HepG2 (cell line): Measurements from ENCODE around the gene ZNF546. TPM values are rescaled to one million over a fixed set of nuclear protein-coding genes. Genes with fewer than 3 reads are reported as not detected.

Source experiments
- KMT2A ChIP-seq: sonication (generic); formaldehyde crosslinking; IDR thresholded peaks from 2 replicates; pipeline ENCODE4 v1.4.0; 2020; ENCODE audit warnings: missing genetic modification reagents
- NFATC3 ChIP-seq: sonication (generic); formaldehyde crosslinking; IDR thresholded peaks from 2 replicates; pipeline ENCODE4 v1.5.1; 2020; ENCODE audit warnings: mild to moderate bottlenecking, missing genetic modification reagents
- POGZ ChIP-seq: sonication (generic); formaldehyde crosslinking; IDR thresholded peaks from 2 replicates; pipeline ENCODE4 v1.4.0; 2020; ENCODE audit warnings: mild to moderate bottlenecking, missing genetic modification reagents
- POLR2A ChIP-seq, 2 experiments: IDR thresholded peaks; 2 replicates each; pipeline ENCODE4 v1.6.1; 2011; ENCODE audit warnings: low read depth in 2 of 2, low read length in 2 of 2, mild to moderate bottlenecking in 1 of 2, moderate library complexity in 1 of 2; ENCODE audit not compliant: insufficient read depth in 1 of 2
- SRSF9 ChIP-seq: fragments of 200-400 bp; formaldehyde crosslinking; IDR thresholded peaks from 2 replicates; pipeline ENCODE4 v1.6.1; 2018; ENCODE audit warnings: borderline replicate concordance, mild to moderate bottlenecking, low read depth, low read length; ENCODE audit not compliant: insufficient read depth, poor library complexity, severe bottlenecking
- SRY ChIP-seq: sonication (generic); formaldehyde crosslinking; IDR thresholded peaks from 2 replicates; pipeline ENCODE4 v1.8.0; 2022; ENCODE audit warnings: mild to moderate bottlenecking, missing genetic modification reagents
- STAG1 ChIP-seq: sonication (generic); formaldehyde crosslinking; IDR thresholded peaks from 2 replicates; pipeline ENCODE4 v1.4.0; 2020; ENCODE audit warnings: missing genetic modification reagents
- ZKSCAN8 ChIP-seq: IDR thresholded peaks from 2 replicates; pipeline ENCODE4 v1.6.1; 2016; ENCODE audit warnings: borderline replicate concordance, missing genetic modification reagents, missing compliant biosample characterization
- ZNF160 ChIP-seq: sonication (generic); formaldehyde crosslinking; IDR thresholded peaks from 2 replicates; pipeline ENCODE4 v1.8.0; 2022; ENCODE audit warnings: mild to moderate bottlenecking, inconsistent platforms, missing genetic modification reagents
- ZNF20 ChIP-seq: sonication (generic); formaldehyde crosslinking; IDR thresholded peaks from 2 replicates; pipeline ENCODE4 v1.4.0; 2020; ENCODE audit warnings: mild to moderate bottlenecking, moderate library complexity, missing genetic modification reagents
- ZNF256 ChIP-seq: sonication (generic); formaldehyde crosslinking; conservative IDR thresholded peaks from 2 replicates; pipeline ENCODE4 v1.4.0; 2020; ENCODE audit warnings: missing genetic modification reagents
- ZNF331 ChIP-seq: sonication (generic); formaldehyde crosslinking; IDR thresholded peaks from 2 replicates; pipeline ENCODE4 v1.4.0; 2020; ENCODE audit warnings: missing genetic modification reagents
- polyA plus RNA-seq, 8 experiments: library from polyadenylated mRNA; depleted of rRNA in 3 of 8; stranded (reverse) in 7 of 8; unstranded in 1 of 8; fragments of >200 nt; fragmentation: Illumina TruSeq in 4 of 8; extraction: Trizol in 4 of 8; gene quantifications; 2 replicates each; pipeline versions ENCODE4 v1.2.1 to v1.2.3, GENCODE V29; 2011 to 2016; ENCODE audit warnings: low read depth in 4 of 8, missing spikeins in 1 of 8, mixed read lengths in 1 of 8; ENCODE audit not compliant: insufficient read depth in 1 of 8
- total RNA-seq, 5 experiments: library from RNA; depleted of rRNA; stranded (reverse); fragments of >200 nt; fragmentation: Illumina TruSeq; extraction: Trizol; gene quantifications; 2 replicates each; pipeline ENCODE4 v1.2.3, GENCODE V29; 2016; ENCODE audit warnings: low read depth in 1 of 5
- TF ChIP-seq, protein P1 (sequence below): sonication (generic); formaldehyde crosslinking; IDR thresholded peaks from 2 replicates; pipeline ENCODE4 v1.9.0; 2021; ENCODE audit warnings: missing genetic modification reagents, borderline replicate concordance
- TF ChIP-seq, protein P2 (sequence below): sonication (generic); formaldehyde crosslinking; IDR thresholded peaks from 2 replicates; pipeline ENCODE4 v1.9.0; 2021; ENCODE audit warnings: missing genetic modification reagents, mild to moderate bottlenecking, borderline replicate concordance
- TF ChIP-seq, protein P3 (sequence below): sonication (generic); formaldehyde crosslinking; IDR thresholded peaks from 2 replicates; pipeline ENCODE4 v1.4.0; 2020; ENCODE audit warnings: missing genetic modification reagents
- TF ChIP-seq, protein P4 (sequence below): sonication (generic); formaldehyde crosslinking; IDR thresholded peaks from 2 replicates; pipeline ENCODE4 v1.9.0; 2022; ENCODE audit warnings: missing genetic modification reagents, mild to moderate bottlenecking, borderline replicate concordance
- TF ChIP-seq, protein P5 (sequence below): sonication (generic); formaldehyde crosslinking; IDR thresholded peaks from 2 replicates; pipeline ENCODE4 v1.4.0; 2020; ENCODE audit warnings: missing genetic modification reagents

The ZNF546 gene
- total and polyA plus RNA-seq, 2 of the 13 experiments (the other 11 are each of a cell fraction or from before 2014, with no cell fraction given) = 2.2 to 4.1 TPM

DNA sequence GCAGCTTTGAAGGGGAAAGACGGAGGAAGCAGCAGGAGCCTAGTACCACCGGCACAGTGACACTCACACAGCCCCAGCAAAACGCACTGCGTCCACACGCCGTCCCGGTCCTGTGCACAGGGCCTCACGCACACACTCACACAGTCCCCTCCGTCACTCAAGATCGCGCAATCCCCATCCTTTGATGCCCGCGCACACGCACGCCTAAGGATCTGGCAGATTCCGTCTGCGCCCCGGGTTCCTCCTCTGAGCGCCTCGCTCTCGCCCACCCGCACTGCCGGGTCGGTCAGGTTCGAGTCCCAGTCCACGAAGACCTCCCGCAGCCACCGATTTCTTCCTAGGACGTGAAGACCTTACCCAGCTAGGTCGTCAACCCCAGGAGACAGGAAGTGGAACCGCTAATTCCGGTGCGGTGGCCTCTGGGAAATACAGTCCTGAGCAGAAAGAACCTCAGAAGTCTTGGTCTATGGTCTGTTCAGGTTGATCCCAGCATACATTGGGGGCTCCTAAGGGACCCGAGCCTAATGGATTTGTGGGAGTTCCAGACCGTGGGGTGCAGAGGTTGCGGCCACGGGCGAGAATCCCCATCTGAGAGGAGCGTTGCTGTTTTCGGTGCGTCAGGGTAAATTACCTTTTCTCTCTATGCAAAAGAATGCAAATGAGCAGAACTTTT is 59.1 kb downstream of the ZNF546 start, which contains the start of gene ZNF780B (continued):
- peak; percentile 41 to 80 for TF ChIP-seq POLR2A (IDR thresholded peaks at IDR 0.05; ENCODE audit: insufficient read depth in 1 of 2, low read depth in 2 of 2, low read length in 2 of 2)
- no peak for TF ChIP-seq ZNF20 (CRISPR knock-in tag)
- TF ChIP-seq ZNF160 = no peak; the same call in 1 of the 2 replicates
- TF ChIP-seq POGZ = peak; percentile 63
- 0 out of 2 replicates have a peak, but pooled peaks have one; percentile 11 for TF ChIP-seq ZNF256
- TF ChIP-seq KMT2A (CRISPR knock-in tag) = peak; percentile 73
- TF ChIP-seq SRSF9 = no peak
- TF ChIP-seq NFATC3 (CRISPR knock-in tag) = no peak
- TF ChIP-seq, protein P1, sequence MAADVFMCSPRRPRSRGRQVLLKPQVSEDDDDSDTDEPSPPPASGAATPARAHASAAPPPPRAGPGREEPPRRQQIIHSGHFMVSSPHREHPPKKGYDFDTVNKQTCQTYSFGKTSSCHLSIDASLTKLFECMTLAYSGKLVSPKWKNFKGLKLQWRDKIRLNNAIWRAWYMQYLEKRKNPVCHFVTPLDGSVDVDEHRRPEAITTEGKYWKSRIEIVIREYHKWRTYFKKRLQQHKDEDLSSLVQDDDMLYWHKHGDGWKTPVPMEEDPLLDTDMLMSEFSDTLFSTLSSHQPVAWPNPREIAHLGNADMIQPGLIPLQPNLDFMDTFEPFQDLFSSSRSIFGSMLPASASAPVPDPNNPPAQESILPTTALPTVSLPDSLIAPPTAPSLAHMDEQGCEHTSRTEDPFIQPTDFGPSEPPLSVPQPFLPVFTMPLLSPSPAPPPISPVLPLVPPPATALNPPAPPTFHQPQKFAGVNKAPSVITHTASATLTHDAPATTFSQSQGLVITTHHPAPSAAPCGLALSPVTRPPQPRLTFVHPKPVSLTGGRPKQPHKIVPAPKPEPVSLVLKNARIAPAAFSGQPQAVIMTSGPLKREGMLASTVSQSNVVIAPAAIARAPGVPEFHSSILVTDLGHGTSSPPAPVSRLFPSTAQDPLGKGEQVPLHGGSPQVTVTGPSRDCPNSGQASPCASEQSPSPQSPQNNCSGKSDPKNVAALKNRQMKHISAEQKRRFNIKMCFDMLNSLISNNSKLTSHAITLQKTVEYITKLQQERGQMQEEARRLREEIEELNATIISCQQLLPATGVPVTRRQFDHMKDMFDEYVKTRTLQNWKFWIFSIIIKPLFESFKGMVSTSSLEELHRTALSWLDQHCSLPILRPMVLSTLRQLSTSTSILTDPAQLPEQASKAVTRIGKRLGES = no peak
- no peak for TF ChIP-seq ZKSCAN8 (CRISPR knock-in tag)
- TF ChIP-seq, protein P2, sequence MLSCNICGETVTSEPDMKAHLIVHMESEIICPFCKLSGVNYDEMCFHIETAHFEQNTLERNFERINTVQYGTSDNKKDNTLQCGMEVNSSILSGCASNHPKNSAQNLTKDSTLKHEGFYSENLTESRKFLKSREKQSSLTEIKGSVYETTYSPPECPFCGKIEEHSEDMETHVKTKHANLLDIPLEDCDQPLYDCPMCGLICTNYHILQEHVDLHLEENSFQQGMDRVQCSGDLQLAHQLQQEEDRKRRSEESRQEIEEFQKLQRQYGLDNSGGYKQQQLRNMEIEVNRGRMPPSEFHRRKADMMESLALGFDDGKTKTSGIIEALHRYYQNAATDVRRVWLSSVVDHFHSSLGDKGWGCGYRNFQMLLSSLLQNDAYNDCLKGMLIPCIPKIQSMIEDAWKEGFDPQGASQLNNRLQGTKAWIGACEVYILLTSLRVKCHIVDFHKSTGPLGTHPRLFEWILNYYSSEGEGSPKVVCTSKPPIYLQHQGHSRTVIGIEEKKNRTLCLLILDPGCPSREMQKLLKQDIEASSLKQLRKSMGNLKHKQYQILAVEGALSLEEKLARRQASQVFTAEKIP (CRISPR knock-in tag) = no peak
- TF ChIP-seq ZNF331 = 0 out of 2 replicates have a peak, but pooled peaks have one; percentile 27
- TF ChIP-seq SRY (CRISPR knock-in tag) = peak; percentile 69; the same call in 1 of the 2 replicates
- TF ChIP-seq STAG1 (CRISPR knock-in tag) = peak; percentile 2; the same call in 1 of the 2 replicates
- TF ChIP-seq, protein P3, sequence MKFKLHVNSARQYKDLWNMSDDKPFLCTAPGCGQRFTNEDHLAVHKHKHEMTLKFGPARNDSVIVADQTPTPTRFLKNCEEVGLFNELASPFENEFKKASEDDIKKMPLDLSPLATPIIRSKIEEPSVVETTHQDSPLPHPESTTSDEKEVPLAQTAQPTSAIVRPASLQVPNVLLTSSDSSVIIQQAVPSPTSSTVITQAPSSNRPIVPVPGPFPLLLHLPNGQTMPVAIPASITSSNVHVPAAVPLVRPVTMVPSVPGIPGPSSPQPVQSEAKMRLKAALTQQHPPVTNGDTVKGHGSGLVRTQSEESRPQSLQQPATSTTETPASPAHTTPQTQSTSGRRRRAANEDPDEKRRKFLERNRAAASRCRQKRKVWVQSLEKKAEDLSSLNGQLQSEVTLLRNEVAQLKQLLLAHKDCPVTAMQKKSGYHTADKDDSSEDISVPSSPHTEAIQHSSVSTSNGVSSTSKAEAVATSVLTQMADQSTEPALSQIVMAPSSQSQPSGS (CRISPR knock-in tag) = peak; percentile 55; the same call in 1 of the 2 replicates
- TF ChIP-seq, protein P4, sequence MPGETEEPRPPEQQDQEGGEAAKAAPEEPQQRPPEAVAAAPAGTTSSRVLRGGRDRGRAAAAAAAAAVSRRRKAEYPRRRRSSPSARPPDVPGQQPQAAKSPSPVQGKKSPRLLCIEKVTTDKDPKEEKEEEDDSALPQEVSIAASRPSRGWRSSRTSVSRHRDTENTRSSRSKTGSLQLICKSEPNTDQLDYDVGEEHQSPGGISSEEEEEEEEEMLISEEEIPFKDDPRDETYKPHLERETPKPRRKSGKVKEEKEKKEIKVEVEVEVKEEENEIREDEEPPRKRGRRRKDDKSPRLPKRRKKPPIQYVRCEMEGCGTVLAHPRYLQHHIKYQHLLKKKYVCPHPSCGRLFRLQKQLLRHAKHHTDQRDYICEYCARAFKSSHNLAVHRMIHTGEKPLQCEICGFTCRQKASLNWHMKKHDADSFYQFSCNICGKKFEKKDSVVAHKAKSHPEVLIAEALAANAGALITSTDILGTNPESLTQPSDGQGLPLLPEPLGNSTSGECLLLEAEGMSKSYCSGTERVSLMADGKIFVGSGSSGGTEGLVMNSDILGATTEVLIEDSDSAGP (CRISPR knock-in tag) = peak; percentile 85
- TF ChIP-seq, protein P5, sequence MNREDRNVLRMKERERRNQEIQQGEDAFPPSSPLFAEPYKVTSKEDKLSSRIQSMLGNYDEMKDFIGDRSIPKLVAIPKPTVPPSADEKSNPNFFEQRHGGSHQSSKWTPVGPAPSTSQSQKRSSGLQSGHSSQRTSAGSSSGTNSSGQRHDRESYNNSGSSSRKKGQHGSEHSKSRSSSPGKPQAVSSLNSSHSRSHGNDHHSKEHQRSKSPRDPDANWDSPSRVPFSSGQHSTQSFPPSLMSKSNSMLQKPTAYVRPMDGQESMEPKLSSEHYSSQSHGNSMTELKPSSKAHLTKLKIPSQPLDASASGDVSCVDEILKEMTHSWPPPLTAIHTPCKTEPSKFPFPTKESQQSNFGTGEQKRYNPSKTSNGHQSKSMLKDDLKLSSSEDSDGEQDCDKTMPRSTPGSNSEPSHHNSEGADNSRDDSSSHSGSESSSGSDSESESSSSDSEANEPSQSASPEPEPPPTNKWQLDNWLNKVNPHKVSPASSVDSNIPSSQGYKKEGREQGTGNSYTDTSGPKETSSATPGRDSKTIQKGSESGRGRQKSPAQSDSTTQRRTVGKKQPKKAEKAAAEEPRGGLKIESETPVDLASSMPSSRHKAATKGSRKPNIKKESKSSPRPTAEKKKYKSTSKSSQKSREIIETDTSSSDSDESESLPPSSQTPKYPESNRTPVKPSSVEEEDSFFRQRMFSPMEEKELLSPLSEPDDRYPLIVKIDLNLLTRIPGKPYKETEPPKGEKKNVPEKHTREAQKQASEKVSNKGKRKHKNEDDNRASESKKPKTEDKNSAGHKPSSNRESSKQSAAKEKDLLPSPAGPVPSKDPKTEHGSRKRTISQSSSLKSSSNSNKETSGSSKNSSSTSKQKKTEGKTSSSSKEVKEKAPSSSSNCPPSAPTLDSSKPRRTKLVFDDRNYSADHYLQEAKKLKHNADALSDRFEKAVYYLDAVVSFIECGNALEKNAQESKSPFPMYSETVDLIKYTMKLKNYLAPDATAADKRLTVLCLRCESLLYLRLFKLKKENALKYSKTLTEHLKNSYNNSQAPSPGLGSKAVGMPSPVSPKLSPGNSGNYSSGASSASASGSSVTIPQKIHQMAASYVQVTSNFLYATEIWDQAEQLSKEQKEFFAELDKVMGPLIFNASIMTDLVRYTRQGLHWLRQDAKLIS = no peak
